ENCODE measurements around the gene ECHDC1.

ECHDC1 gene

GRCh38 chr6:127273499-127273898 lies 69.9 kb downstream of the ECHDC1 start:
- Histone ChIP-seq H2BK5ac (ENCODE audit: low read depth, low read length, poor library complexity, severe bottlenecking) (no peak overlapping the region), H4K91ac (ENCODE audit: low read length) (no peak overlapping the region), H2AK5ac (ENCODE audit: low read length, severe bottlenecking) (no peak overlapping the region), H3K4ac (ENCODE audit: low read depth in 1 of 2, low read length in 2 of 2) (no peak overlapping the region), H3K23ac (ENCODE audit: low read length in 2 of 2) (no peak overlapping the region), H2AFZ (ENCODE audit: low read depth, low read length) (no peak overlapping the region), H3K27me3 (ENCODE audit: control insufficient read depth in 1 of 2, insufficient read depth in 1 of 2, low read length in 2 of 2) (no peaks in the 10 kb centered on the region), H3K79me1 (replicated peaks; ENCODE audit: low read length, poor library complexity, severe bottlenecking) (peaks cover 5% of the 10 kb centered on the region), H3K9ac (ENCODE audit: low read length) (no peak overlapping the region), H2BK120ac (ENCODE audit: low read depth, low read length) (no peak overlapping the region), H3K14ac (ENCODE audit: low read length in 2 of 2) (no peak overlapping the region), H3K18ac (ENCODE audit: low read depth in 1 of 2, low read length in 2 of 2) (no peak overlapping the region), H3K9me3 (ENCODE audit: control insufficient read depth, low read length) (no peaks in the 10 kb centered on the region), H3K27ac (ENCODE audit: low read length, poor library complexity, severe bottlenecking) (no peak overlapping the region), H3K36me3 (ENCODE audit: control insufficient read depth in 1 of 2, insufficient read depth in 2 of 2, low read depth in 1 of 2, low read length in 2 of 2) (peaks cover 0 to 5% of the 10 kb centered on the region in 2 experiments), H3K4me3 (ENCODE audit: insufficient read depth in 1 of 2, low read depth in 1 of 2, low read length in 2 of 2) (no peak overlapping the region), H4K8ac (ENCODE audit: low read length) (no peak overlapping the region), H3K4me2 (ENCODE audit: low read length, poor library complexity, severe bottlenecking) (no peak overlapping the region), H2BK12ac (ENCODE audit: low read length in 2 of 2) (no peak overlapping the region), H2BK15ac (ENCODE audit: low read depth, poor library complexity, severe bottlenecking) (no peak overlapping the region), H3K4me1 (ENCODE audit: control insufficient read depth, insufficient read depth, low read depth, low read length) (no peaks in the 10 kb centered on the region)
- DNase-seq = no peak
- WGBS = 92% methylated on average over 1 of the region's 2 CpGs

DNA sequence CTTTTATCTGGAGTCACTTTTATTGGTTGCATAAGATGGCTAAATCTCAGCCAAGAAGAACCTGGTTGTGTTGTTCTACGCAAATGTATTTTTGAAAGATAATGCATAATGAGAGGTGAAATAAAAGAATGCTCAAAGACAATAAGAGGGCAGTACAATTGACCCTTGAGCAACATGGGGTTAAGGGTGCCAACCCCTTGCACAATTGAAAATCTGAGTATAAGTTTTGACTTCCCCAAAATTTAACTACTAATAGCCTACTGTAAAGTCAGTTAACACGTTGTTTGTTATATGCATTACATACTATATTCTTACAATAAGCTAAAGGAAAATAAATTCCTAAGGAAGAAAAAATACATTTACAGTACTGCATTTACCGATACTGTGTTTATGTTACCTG lies 70.8 kb downstream of the ECHDC1 start:
- no peak overlapping the region for H4K91ac ChIP-seq (ENCODE audit: low read length)
- no peaks in the 10 kb centered on the region for H3K4me1 ChIP-seq (ENCODE audit: control insufficient read depth, insufficient read depth, low read depth, low read length)
- H2BK15ac ChIP-seq (ENCODE audit: low read depth, poor library complexity, severe bottlenecking) = no peak overlapping the region
- no peaks in the 10 kb centered on the region for H3K9me3 ChIP-seq (ENCODE audit: control insufficient read depth, low read length)
- DNase-seq = no peak
- H3K9ac ChIP-seq (ENCODE audit: low read length) = no peak overlapping the region
- H3K4ac ChIP-seq (ENCODE audit: low read depth in 1 of 2, low read length in 2 of 2) = no peak overlapping the region
- no peak overlapping the region for H3K4me3 ChIP-seq (ENCODE audit: insufficient read depth in 1 of 2, low read depth in 1 of 2, low read length in 2 of 2)
- H2BK12ac ChIP-seq (ENCODE audit: low read length in 2 of 2) = no peak overlapping the region
- no peak overlapping the region for H3K4me2 ChIP-seq (ENCODE audit: low read length, poor library complexity, severe bottlenecking)
- no peak overlapping the region for H4K8ac ChIP-seq (ENCODE audit: low read length)
- H2BK120ac ChIP-seq (ENCODE audit: low read depth, low read length) = no peak overlapping the region
- no peak overlapping the region for H2AFZ ChIP-seq (ENCODE audit: low read depth, low read length)
- H3K79me1 ChIP-seq (replicated peaks; ENCODE audit: low read length, poor library complexity, severe bottlenecking) = peaks cover 5% of the 10 kb centered on the region
- peaks cover 0 to 5% of the 10 kb centered on the region in 2 experiments for H3K36me3 ChIP-seq (ENCODE audit: control insufficient read depth in 1 of 2, insufficient read depth in 2 of 2, low read depth in 1 of 2, low read length in 2 of 2)
- H3K23ac ChIP-seq (ENCODE audit: low read length in 2 of 2) = no peak overlapping the region
- H3K27ac ChIP-seq (ENCODE audit: low read length, poor library complexity, severe bottlenecking) = no peak overlapping the region
- no peaks in the 10 kb centered on the region for H3K27me3 ChIP-seq (ENCODE audit: control insufficient read depth in 1 of 2, insufficient read depth in 1 of 2, low read length in 2 of 2)
- no peak overlapping the region for H2AK5ac ChIP-seq (ENCODE audit: low read length, severe bottlenecking)
- H2BK5ac ChIP-seq (ENCODE audit: low read depth, low read length, poor library complexity, severe bottlenecking) = no peak overlapping the region
- no peak overlapping the region for H3K14ac ChIP-seq (ENCODE audit: low read length in 2 of 2)
- WGBS = 100% methylated on average over 2 of the region's 3 CpGs
- H3K18ac ChIP-seq (ENCODE audit: low read depth in 1 of 2, low read length in 2 of 2) = no peak overlapping the region

GRCh38 chr6:127267646-127268625 lies 75.5 kb downstream of the ECHDC1 start:
- H3K9ac ChIP-seq (ENCODE audit: low read length) = peak overlapping the region; percentile 99
- no peaks in the 10 kb centered on the region for H3K27me3 ChIP-seq (ENCODE audit: control insufficient read depth in 1 of 2, insufficient read depth in 1 of 2, low read length in 2 of 2)
- peak overlapping the region; percentile 30 to 92 for H3K4ac ChIP-seq (ENCODE audit: low read depth in 1 of 2, low read length in 2 of 2)
- peak overlapping the region; percentile 99 for H4K91ac ChIP-seq (ENCODE audit: low read length)
- H3K4me2 ChIP-seq (ENCODE audit: low read length, poor library complexity, severe bottlenecking) = peak overlapping the region; percentile 76
- H2BK5ac ChIP-seq (ENCODE audit: low read depth, low read length, poor library complexity, severe bottlenecking) = no peak overlapping the region
- no peaks in the 10 kb centered on the region for H3K4me1 ChIP-seq (ENCODE audit: control insufficient read depth, insufficient read depth, low read depth, low read length)
- peak overlapping the region; percentile 77 for H2BK120ac ChIP-seq (ENCODE audit: low read depth, low read length)
- no peak overlapping the region for H3K23ac ChIP-seq (ENCODE audit: low read length in 2 of 2)
- peak overlapping the region; percentile 7 for H2AFZ ChIP-seq (ENCODE audit: low read depth, low read length)
- H3K14ac ChIP-seq (ENCODE audit: low read length in 2 of 2) = peak overlapping the region; percentile 22 to 55
- peak overlapping the region; percentile 60 for H3K27ac ChIP-seq (ENCODE audit: low read length, poor library complexity, severe bottlenecking)
- DNase-seq = peak; percentile 35
- 6% methylated on average over 9 of the region's 16 CpGs for WGBS
- peaks cover 2% of the 10 kb centered on the region for H3K79me1 ChIP-seq (replicated peaks; ENCODE audit: low read length, poor library complexity, severe bottlenecking)
- peak overlapping the region; percentile 98 for H4K8ac ChIP-seq (ENCODE audit: low read length)
- peak overlapping the region; percentile 82 to 96 for H3K18ac ChIP-seq (ENCODE audit: low read depth in 1 of 2, low read length in 2 of 2)
- no peaks in the 10 kb centered on the region for H3K9me3 ChIP-seq (ENCODE audit: control insufficient read depth, low read length)
- peak overlapping the region; percentile 77 to 98 for H3K4me3 ChIP-seq (ENCODE audit: insufficient read depth in 1 of 2, low read depth in 1 of 2, low read length in 2 of 2)
- peak overlapping the region; percentile 41 for H2AK5ac ChIP-seq (ENCODE audit: low read length, severe bottlenecking)
- peak overlapping the region; percentile 64 for H2BK15ac ChIP-seq (ENCODE audit: low read depth, poor library complexity, severe bottlenecking)
- peak overlapping the region in 1 of 2 experiments; percentile 45 for H2BK12ac ChIP-seq (ENCODE audit: low read length in 2 of 2)
- H3K36me3 ChIP-seq (ENCODE audit: control insufficient read depth in 1 of 2, insufficient read depth in 2 of 2, low read depth in 1 of 2, low read length in 2 of 2) = no peaks in the 10 kb centered on the region

DNA sequence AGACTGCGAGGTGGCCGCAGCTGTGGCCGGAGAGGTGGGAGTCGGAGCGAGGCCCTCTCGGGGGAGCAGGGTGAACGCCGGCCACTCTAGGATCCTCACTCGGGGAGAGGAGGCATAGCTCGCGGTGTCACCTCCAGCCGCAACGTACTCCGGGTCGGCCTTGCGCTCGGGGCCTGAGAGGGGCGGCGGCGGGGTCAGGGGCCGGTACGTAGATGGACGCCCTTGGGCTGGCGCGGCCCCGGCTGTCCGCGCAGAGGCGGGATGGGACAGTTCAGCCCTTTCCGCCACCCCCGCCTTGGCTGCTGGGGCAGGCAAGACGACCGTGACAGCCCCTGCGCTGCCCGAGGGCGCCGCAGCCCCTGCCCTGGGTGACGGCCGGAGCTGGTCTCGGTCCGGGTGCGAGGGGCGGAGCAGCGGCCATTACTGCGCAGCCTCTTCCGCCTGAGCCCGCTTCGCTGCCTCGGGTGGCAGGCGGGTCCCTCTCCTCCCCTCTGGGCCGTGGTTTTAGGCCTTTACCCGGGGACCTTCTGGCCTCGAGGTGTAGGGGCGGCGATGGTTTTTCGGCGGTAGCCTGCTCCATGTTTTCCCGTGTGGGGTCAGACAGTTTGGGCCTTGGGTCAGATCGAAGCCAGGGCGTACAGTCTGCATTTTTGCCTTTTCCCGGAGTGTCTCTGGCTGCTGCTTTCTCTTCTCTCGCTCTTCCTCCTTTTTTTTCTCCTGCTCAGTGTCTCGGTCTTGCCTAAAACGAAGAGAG lies 76.3 kb downstream of the ECHDC1 start:
- Histone ChIP-seq H3K27me3 (ENCODE audit: control insufficient read depth in 1 of 2, insufficient read depth in 1 of 2, low read length in 2 of 2) (no peaks in the 10 kb centered on the region), H3K4me1 (ENCODE audit: control insufficient read depth, insufficient read depth, low read depth, low read length) (no peaks in the 10 kb centered on the region), H3K9me3 (ENCODE audit: control insufficient read depth, low read length) (no peaks in the 10 kb centered on the region)

More for the DNA sequence above, 76.3 kb downstream of the ECHDC1 start:
- Histone ChIP-seq H3K4me3 (ENCODE audit: insufficient read depth in 1 of 2, low read depth in 1 of 2, low read length in 2 of 2) (peak overlapping the region; percentile 77 to 98), H2BK15ac (ENCODE audit: low read depth, poor library complexity, severe bottlenecking) (peak overlapping the region; percentile 98), H3K27ac (ENCODE audit: low read length, poor library complexity, severe bottlenecking) (peak overlapping the region; percentile 91), H3K23ac (ENCODE audit: low read length in 2 of 2) (peak overlapping the region; percentile 82 to 90), H4K8ac (ENCODE audit: low read length) (peak overlapping the region; percentile 98), H3K4me2 (ENCODE audit: low read length, poor library complexity, severe bottlenecking) (peak overlapping the region; percentile 76), H3K18ac (ENCODE audit: low read depth in 1 of 2, low read length in 2 of 2) (peak overlapping the region; percentile 82 to 96), H3K36me3 (ENCODE audit: control insufficient read depth in 1 of 2, insufficient read depth in 2 of 2, low read depth in 1 of 2, low read length in 2 of 2) (no peaks in the 10 kb centered on the region), H2BK5ac (ENCODE audit: low read depth, low read length, poor library complexity, severe bottlenecking) (peak overlapping the region; percentile 81), H3K9ac (ENCODE audit: low read length) (peak overlapping the region; percentile 99), H2AFZ (ENCODE audit: low read depth, low read length) (peak overlapping the region; percentile 7), H3K79me1 (replicated peaks; ENCODE audit: low read length, poor library complexity, severe bottlenecking) (peaks cover 2% of the 10 kb centered on the region), H2BK120ac (ENCODE audit: low read depth, low read length) (peak overlapping the region; percentile 77), H3K4ac (ENCODE audit: low read depth in 1 of 2, low read length in 2 of 2) (peak overlapping the region; percentile 30 to 95), H4K91ac (ENCODE audit: low read length) (peak overlapping the region; percentile 99), H2BK12ac (ENCODE audit: low read length in 2 of 2) (peak overlapping the region; percentile 4 to 45), H2AK5ac (ENCODE audit: low read length, severe bottlenecking) (peak overlapping the region; percentile 41), H3K14ac (ENCODE audit: low read length in 2 of 2) (peak overlapping the region; percentile 22 to 55)
- WGBS = under 1% methylated on average over 63 of the region's 64 CpGs
- peak; percentile 65 for DNase-seq
